Breast epithelium (tissue), 3 donors: ENCODE results near the gene SLC25A15.

Source experiments
- CTCF ChIP-seq, 3 donors: fragments of 450-650 bp; IDR thresholded peaks; one replicate each; pipeline ENCODE4 v1.5.1; 2016 to 2017; ENCODE audit warnings: antibody characterized with exemption in 3 of 3, mild to moderate bottlenecking in 3 of 3, moderate library complexity in 3 of 3
- POLR2A ChIP-seq: fragments of 450-650 bp; IDR thresholded peaks from one replicate; pipeline ENCODE4 v1.6.1; 2016; ENCODE audit warnings: antibody characterized with exemption, mild to moderate bottlenecking, moderate library complexity

GRCh38 chr13:40774672-40775071 lies 14.7 kb upstream of the SLC25A15 start:
- TF ChIP-seq CTCF (IDR thresholded peaks at IDR 0.05) = no peak
- TF ChIP-seq POLR2A = no peak
